Measurements from ENCODE around the gene TAF1C.
A peak's percentile ranks its signal among the peaks of the same experiment; 100 is the strongest.

DNA sequence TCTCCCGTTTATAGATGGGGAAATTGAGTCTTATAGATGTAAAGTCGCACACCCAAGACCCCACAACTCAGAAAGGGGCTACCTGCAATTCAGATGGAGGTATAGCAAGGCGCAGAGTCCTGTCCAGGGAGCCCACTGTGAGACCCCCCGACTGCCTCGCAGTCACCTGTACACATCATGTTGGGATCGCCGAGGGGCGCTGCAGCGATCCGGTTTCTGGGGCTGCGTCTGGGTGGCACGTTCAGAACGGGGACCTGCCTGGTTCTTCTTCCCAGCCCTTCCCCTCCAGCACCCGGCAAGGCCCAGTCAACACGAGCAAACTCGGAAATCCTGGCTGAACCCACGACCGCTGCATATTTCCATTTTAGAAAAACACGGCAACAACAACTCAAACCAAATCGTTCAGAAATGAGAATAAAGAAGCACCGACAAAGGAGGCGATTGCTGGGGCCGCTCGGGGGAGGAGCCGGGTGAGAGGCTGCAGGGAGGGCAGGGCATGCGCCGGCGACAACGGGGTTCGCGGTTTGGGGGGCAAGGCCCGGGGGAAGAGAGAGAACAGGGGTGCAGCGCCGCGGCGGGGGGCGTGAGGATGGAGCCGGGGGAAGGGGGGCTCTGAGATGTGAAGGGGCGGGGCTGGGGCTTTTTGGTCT is 42.5 kb downstream of the TAF1C start:
- TF ChIP-seq, protein P1, sequence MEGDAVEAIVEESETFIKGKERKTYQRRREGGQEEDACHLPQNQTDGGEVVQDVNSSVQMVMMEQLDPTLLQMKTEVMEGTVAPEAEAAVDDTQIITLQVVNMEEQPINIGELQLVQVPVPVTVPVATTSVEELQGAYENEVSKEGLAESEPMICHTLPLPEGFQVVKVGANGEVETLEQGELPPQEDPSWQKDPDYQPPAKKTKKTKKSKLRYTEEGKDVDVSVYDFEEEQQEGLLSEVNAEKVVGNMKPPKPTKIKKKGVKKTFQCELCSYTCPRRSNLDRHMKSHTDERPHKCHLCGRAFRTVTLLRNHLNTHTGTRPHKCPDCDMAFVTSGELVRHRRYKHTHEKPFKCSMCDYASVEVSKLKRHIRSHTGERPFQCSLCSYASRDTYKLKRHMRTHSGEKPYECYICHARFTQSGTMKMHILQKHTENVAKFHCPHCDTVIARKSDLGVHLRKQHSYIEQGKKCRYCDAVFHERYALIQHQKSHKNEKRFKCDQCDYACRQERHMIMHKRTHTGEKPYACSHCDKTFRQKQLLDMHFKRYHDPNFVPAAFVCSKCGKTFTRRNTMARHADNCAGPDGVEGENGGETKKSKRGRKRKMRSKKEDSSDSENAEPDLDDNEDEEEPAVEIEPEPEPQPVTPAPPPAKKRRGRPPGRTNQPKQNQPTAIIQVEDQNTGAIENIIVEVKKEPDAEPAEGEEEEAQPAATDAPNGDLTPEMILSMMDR (conservative IDR thresholded peaks at IDR 0.05 in 1 of 2, IDR thresholded peaks at IDR 0.05 in 1 of 2; ENCODE audit: extremely low read depth in 1 of 2, insufficient read depth in 1 of 2, low read depth in 1 of 2, low read length in 2 of 2): peak in 1 of 2 donors; percentile 9
- no peak for TF ChIP-seq EZH2 (IDR thresholded peaks at IDR 0.05; ENCODE audit: borderline replicate concordance, low read length)
